HG02981 (cell line): ENCODE data around the gene SMARCA2.

Experiments used
- ATAC-seq: cut with Tn5 transposase; IDR thresholded peaks from one replicate; pipeline ENCODE4 v1.9.1; 2021; ENCODE audit warnings: mild to moderate bottlenecking, moderate library complexity; ENCODE audit not compliant: unreplicated experiment

SMARCA2 gene

GRCh38 chr9:2199999-2200796, 185.1 kb downstream of the SMARCA2 start:
- ATAC-seq: no peak

DNA sequence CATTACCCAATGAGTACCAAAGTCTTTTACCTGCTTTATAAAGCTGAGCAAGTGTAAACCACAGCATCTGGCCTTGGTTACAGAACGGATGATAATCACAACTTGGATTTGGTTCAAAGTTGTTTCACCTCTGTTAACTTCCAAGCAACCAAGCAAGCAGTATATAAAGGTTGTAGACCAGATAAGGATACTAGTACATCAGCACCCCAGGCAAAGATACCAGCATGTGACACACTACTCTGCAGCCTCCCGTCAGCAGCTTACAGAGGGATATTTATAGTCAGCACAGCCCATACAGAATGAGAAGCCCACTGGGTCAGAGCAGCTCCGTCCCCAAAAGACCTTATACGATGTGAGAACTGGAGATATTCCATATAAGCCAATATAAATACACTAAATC, 193.3 kb downstream of the SMARCA2 start:
- ATAC-seq: no peak

- ATAC-seq: no peak
Measured at GRCh38 chr9:2208991-2209390, 193.8 kb downstream of the SMARCA2 start.

DNA sequence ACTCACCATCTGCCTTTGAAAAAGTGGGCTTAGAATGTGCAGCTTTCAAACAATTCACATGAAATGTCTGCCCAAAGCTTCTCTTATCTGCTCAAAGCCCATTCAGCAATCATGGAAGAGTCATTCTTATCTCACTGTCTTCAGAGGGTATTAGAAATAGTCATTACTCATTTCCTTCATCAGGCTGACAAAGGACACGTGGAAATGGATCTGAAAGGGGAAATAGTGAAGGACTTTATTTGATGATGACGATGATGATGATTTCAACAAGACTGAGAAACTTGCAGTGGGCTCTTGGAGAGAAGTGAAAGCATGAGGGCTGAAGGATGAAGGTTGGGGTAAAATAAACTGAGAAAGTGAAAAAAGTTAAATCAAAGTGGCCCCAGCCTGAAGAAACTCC, 194.3 kb downstream of the SMARCA2 start:
- no peak for ATAC-seq

DNA sequence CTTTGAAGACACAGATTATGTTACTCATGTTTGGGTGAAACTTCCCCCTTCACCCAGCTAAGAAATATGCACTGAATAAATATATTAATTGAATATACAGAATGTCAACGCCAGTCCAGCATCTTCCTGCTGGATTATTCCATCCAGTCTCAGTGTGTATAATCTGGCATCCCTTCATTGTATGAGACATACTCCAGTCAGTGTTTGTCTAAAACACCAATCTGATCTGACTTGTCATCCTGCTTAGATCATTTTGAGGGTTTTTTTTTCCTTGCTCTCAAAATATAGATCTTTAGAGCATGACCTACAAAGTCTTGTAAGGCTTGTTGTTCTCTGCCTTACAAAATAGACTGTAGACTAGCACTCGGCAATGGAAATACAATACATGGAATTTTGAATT, 195.1 kb downstream of the SMARCA2 start:
- no peak for ATAC-seq

DNA sequence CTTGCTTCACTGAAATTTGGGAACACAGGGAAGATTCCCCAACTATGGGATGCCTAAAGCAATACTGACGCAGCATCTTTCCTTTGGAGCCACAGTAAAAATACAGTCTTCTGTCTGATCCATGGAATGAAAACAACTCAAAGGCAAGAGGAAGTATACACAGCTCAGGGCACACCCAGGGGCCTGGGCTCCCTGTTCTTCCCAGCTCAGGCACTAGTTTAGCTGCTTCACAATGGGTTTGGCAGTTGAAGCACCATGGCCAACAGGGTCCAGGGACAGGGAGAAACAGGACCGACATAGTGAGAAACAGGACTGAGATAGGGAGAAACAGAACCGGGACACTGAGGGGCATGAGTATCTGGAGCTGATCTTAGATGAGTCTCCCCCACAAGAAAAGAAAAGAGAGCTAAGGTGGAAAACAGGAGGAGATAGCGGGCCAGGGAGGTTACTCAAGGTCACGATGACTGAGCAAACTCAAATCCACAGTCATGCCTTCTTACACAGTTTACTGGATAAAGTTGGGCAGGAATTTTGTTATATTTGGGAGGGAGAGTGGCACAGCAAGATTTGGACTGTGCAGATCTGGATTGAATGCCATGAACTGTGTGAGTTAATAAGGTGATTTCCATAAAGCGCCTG, 198.8 kb downstream of the SMARCA2 start:
- ATAC-seq: no peak

- ATAC-seq: no peak
Measured at GRCh38 chr9:2214707-2215106, 199.6 kb downstream of the SMARCA2 start.

GRCh38 chr9:2215921-2216441, 200.8 kb downstream of the SMARCA2 start:
- no peak for ATAC-seq

GRCh38 chr9:2216591-2216990, 201.4 kb downstream of the SMARCA2 start:
- ATAC-seq: no peak

- ATAC-seq: no peak
Measured at GRCh38 chr9:2217540-2217939, 202.4 kb downstream of the SMARCA2 start.

- ATAC-seq: no peak
Measured at GRCh38 chr9:2220036-2220435, 204.9 kb downstream of the SMARCA2 start.

GRCh38 chr9:2227144-2227867, 212.2 kb downstream of the SMARCA2 start:
- ATAC-seq: no peak

GRCh38 chr9:2228132-2228531, 213.0 kb downstream of the SMARCA2 start:
- ATAC-seq: no peak

DNA sequence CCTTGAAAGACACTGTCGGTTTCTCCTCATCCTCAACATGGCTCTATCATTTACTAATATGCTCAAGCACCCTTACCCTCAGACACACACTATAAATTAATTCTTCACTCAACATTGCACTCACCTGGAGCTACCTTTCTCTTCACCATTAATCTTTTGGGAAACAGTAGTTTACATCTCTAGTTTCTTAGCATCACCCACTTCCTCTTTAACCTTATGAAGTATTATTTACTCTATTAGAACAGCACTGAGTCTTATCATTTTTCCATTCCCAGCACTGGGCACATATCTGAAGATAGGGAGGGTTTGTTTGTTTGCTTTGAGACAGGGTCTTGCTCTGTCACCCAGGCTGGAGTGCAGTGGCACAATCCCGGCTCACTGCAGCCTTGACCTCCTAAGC, 213.5 kb downstream of the SMARCA2 start:
- no peak for ATAC-seq

DNA sequence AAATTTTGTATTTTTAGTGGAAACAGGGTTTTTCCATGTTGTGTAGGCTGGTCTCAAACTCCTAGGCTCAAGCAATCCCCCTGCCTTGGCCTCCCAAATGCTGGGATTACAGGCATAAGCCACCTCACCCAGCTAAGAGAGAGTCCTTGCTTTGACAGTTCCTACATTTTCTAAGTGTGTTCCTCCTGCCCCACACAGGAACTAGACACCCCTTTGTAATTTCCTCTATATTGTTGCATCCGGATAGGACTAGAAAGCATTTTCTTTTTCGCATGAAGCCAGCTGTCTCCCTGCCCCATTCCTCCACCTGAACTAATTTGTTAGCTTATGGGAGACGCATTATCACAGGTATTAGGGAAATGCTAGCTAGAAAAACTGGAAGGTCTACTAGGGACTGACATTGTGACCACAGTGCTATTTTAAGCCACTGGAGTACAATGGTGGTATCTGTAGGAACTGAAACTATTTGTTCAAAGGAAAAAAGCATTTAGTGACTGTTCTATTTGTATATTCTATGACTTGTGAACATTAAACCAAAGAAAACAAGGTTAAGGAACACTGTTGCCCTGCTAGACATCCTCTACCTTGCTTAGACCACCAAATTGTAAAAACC, 214.1 kb downstream of the SMARCA2 start:
- peak; percentile 83 for ATAC-seq

DNA sequence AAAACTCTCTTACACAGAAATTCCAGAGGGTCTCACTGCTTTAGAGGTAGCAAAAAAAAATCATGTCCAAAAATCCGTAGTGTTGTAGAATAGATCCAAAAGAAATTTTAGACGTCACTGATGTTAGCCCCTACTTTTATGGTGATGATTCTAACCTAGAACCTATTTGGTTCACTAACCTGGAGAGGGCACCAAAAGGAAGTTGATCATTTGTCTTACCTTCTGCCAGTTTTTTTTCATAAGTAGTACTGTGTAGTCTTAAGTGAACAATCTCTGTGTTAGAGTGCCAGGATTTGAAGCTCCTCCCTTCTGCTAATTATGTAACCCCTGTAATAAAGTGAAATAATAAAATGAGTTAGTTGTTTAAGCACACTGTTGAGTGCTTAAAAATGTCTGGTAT, 215.2 kb downstream of the SMARCA2 start:
- ATAC-seq: no peak

DNA sequence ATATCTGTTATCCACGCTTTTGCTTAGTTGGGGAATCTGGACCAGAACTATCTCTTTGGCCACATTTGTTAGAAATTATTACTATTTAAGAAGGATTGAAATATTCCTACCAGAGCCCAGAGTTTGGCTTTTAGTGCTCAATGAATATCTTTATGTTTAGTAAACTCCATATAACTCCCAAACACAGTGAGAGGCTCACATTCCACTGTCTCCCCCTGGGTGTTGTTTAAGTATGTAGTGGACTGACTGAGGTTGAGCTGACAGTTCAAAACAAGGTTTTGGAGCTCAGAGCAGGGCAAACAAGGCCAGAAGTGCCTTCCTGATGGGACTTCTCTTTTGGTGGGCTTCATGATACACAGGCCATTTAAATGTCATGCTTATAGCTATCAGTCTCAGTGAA, 216.0 kb downstream of the SMARCA2 start:
- no peak for ATAC-seq

DNA sequence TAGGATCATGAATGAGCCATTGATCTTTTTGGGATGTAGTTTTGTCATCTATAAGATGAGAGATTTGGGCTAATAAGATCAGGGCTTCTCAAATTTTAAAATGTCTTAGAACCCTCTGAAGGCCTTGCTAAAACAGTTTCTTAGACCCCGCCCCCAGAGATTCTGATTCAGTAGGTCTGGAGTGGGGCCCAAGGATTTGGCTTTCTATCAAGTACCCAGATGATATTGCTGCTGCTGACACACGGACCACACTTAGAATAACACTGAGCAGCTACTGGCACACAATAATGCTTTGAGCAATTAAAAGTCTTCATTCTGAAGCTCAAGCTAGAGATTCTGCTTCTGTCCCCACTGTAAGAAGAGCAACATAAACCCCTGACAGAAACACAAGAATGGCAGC, 216.7 kb downstream of the SMARCA2 start:
- no peak for ATAC-seq

- ATAC-seq: no peak
Measured at GRCh38 chr9:2233274-2233673, 218.1 kb downstream of the SMARCA2 start.

- no peak for ATAC-seq
Measured at GRCh38 chr9:2234371-2234893, 219.3 kb downstream of the SMARCA2 start.

DNA sequence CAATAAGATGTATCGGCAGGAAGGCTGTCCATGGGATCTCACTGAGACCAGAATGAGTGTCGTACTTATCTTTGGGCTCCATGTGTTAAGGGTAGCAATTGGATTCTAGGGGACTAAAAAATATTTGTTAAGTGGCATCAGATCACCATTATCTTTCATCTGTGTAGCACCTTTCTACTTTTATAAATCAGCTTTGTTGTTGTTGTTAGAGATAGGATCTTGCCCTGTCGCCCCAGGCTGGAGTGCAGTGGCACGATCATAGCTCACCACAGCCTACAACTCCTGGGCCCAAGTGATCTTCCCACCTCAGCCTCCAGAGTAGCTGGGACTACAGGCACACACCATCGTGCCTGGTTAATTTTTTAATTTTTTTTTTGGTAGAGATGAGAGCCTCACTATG, 220.5 kb downstream of the SMARCA2 start:
- no peak for ATAC-seq
